HepG2 (cell line): ENCODE data around the gene TSPAN2. TPM values are rescaled to one million over a fixed set of nuclear protein-coding genes. Genes with fewer than 3 reads are reported as not detected.
A peak's percentile ranks its signal among the peaks of the same experiment; 100 is the strongest.

Source experiments
- GATAD2A ChIP-seq: IDR thresholded peaks from 2 replicates; pipeline ENCODE4 v1.6.1; 2016
- HDAC1 ChIP-seq: sonication (generic); formaldehyde crosslinking; IDR thresholded peaks from 2 replicates; pipeline ENCODE4 v1.5.1; 2020; ENCODE audit warnings: mild to moderate bottlenecking, missing genetic modification reagents
- HNRNPLL ChIP-seq: fragments of 200-400 bp; formaldehyde crosslinking; IDR thresholded peaks from 2 replicates; pipeline ENCODE4 v1.6.1; 2017; ENCODE audit warnings: mild to moderate bottlenecking, low read depth, low read length; ENCODE audit not compliant: poor library complexity, severe bottlenecking
- HOXD1 ChIP-seq: sonication (generic); formaldehyde crosslinking; IDR thresholded peaks from 2 replicates; pipeline ENCODE4 v1.5.0; 2020; ENCODE audit warnings: missing genetic modification reagents
- KLF12 ChIP-seq: sonication (generic); formaldehyde crosslinking; IDR thresholded peaks from 2 replicates; pipeline ENCODE4 v1.4.0; 2020; ENCODE audit warnings: missing genetic modification reagents, borderline replicate concordance
- MIER2 ChIP-seq: IDR thresholded peaks from 2 replicates; pipeline ENCODE4 v1.6.1; 2016; ENCODE audit warnings: missing biosample characterization, missing genetic modification reagents
- MXD4 ChIP-seq: IDR thresholded peaks from 2 replicates; pipeline ENCODE4 v1.6.1; 2016; ENCODE audit warnings: mild to moderate bottlenecking, missing biosample characterization, missing genetic modification reagents
- PAXIP1 ChIP-seq: sonication (generic); formaldehyde crosslinking; conservative IDR thresholded peaks from 2 replicates; pipeline ENCODE4 v1.4.0; 2020; ENCODE audit warnings: mild to moderate bottlenecking, missing genetic modification reagents, moderate library complexity
- RBM39 ChIP-seq: fragments of 200-400 bp; formaldehyde crosslinking; IDR thresholded peaks from one replicate; pipeline ENCODE4 v1.6.1; 2018; ENCODE audit warnings: antibody characterized with exemption, mild to moderate bottlenecking, low read depth, low read length; ENCODE audit not compliant: poor library complexity, severe bottlenecking
- SOX6 ChIP-seq, 2 experiments: fragments of 450-650 bp in 1 of 2; sonication (generic) in 1 of 2; formaldehyde crosslinking in 1 of 2; IDR thresholded peaks; 2 replicates each; pipeline versions ENCODE4 v1.4.0 to v1.6.1; 2017 to 2020; ENCODE audit warnings: antibody characterized with exemption in 1 of 2, mild to moderate bottlenecking in 1 of 2, missing genetic modification reagents in 1 of 2
- THAP9 ChIP-seq: sonication (generic); formaldehyde crosslinking; IDR thresholded peaks from 2 replicates; pipeline ENCODE4; 2020; ENCODE audit warnings: missing genetic modification reagents, mild to moderate bottlenecking, borderline replicate concordance
- ZNF556 ChIP-seq: sonication (generic); formaldehyde crosslinking; IDR thresholded peaks from 2 replicates; pipeline ENCODE4 v1.4.0; 2020; ENCODE audit warnings: mild to moderate bottlenecking, missing genetic modification reagents, borderline replicate concordance
- ZNF557 ChIP-seq: sonication (generic); formaldehyde crosslinking; IDR thresholded peaks from 2 replicates; pipeline ENCODE4 v1.4.0; 2020; ENCODE audit warnings: missing genetic modification reagents
- ZNF567 ChIP-seq: sonication (generic); formaldehyde crosslinking; IDR thresholded peaks from 2 replicates; pipeline ENCODE4 v1.8.1; 2023; ENCODE audit warnings: mild to moderate bottlenecking, missing genetic modification reagents, borderline replicate concordance
- ZNF597 ChIP-seq: sonication (generic); formaldehyde crosslinking; IDR thresholded peaks from 2 replicates; pipeline ENCODE4 v1.5.0; 2020; ENCODE audit warnings: missing genetic modification reagents
- ZNF780A ChIP-seq: sonication (generic); formaldehyde crosslinking; IDR thresholded peaks from 2 replicates; pipeline ENCODE4 v1.8.0; 2022; ENCODE audit warnings: mild to moderate bottlenecking, missing genetic modification reagents, moderate library complexity
- polyA plus RNA-seq, 8 experiments: library from polyadenylated mRNA; depleted of rRNA in 3 of 8; stranded (reverse) in 7 of 8; unstranded in 1 of 8; fragments of >200 nt; fragmentation: Illumina TruSeq in 4 of 8; extraction: Trizol in 4 of 8; gene quantifications; 2 replicates each; pipeline versions ENCODE4 v1.2.1 to v1.2.3, GENCODE V29; 2011 to 2016; ENCODE audit warnings: low read depth in 4 of 8, missing spikeins in 1 of 8, mixed read lengths in 1 of 8; ENCODE audit not compliant: insufficient read depth in 1 of 8
- total RNA-seq, 5 experiments: library from RNA; depleted of rRNA; stranded (reverse); fragments of >200 nt; fragmentation: Illumina TruSeq; extraction: Trizol; gene quantifications; 2 replicates each; pipeline ENCODE4 v1.2.3, GENCODE V29; 2016; ENCODE audit warnings: low read depth in 1 of 5
- TF ChIP-seq, protein P1 (sequence below): sonication (generic); formaldehyde crosslinking; IDR thresholded peaks from 2 replicates; pipeline ENCODE4 v1.4.0; 2020; ENCODE audit warnings: missing genetic modification reagents, borderline replicate concordance
- TF ChIP-seq, protein P2 (sequence below): sonication (generic); formaldehyde crosslinking; IDR thresholded peaks from 2 replicates; pipeline ENCODE4 v1.4.0; 2020; ENCODE audit warnings: missing genetic modification reagents

The TSPAN2 gene
- total and polyA plus RNA-seq, 2 of the 13 experiments (the other 11 are each of a cell fraction or from before 2014, with no cell fraction given) = not detected

- TF ChIP-seq PAXIP1 (CRISPR knock-in tag) = peak; percentile 93
- TF ChIP-seq THAP9 (CRISPR knock-in tag) = no peak
- TF ChIP-seq, protein P1, sequence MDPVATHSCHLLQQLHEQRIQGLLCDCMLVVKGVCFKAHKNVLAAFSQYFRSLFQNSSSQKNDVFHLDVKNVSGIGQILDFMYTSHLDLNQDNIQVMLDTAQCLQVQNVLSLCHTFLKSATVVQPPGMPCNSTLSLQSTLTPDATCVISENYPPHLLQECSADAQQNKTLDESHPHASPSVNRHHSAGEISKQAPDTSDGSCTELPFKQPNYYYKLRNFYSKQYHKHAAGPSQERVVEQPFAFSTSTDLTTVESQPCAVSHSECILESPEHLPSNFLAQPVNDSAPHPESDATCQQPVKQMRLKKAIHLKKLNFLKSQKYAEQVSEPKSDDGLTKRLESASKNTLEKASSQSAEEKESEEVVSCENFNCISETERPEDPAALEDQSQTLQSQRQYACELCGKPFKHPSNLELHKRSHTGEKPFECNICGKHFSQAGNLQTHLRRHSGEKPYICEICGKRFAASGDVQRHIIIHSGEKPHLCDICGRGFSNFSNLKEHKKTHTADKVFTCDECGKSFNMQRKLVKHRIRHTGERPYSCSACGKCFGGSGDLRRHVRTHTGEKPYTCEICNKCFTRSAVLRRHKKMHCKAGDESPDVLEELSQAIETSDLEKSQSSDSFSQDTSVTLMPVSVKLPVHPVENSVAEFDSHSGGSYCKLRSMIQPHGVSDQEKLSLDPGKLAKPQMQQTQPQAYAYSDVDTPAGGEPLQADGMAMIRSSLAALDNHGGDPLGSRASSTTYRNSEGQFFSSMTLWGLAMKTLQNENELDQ = no peak
- TF ChIP-seq HDAC1 (CRISPR knock-in tag) = no peak
- TF ChIP-seq KLF12 (CRISPR knock-in tag) = no peak
- no peak for TF ChIP-seq SOX6 (IDR thresholded peaks at IDR 0.05)
- peak; percentile 66; the same call in 1 of the 2 replicates for TF ChIP-seq SOX6 (CRISPR knock-in tag; IDR thresholded peaks at IDR 0.05)
- TF ChIP-seq ZNF567 = no peak
- TF ChIP-seq ZNF597 (CRISPR knock-in tag) = no peak
- TF ChIP-seq RBM39 = no peak
- no peak for TF ChIP-seq HOXD1 (CRISPR knock-in tag)
- peak; percentile 55; the same call in 1 of the 2 replicates for TF ChIP-seq GATAD2A
- no peak for TF ChIP-seq ZNF780A (CRISPR knock-in tag)
- no peak for TF ChIP-seq HNRNPLL
- TF ChIP-seq MXD4 (CRISPR knock-in tag) = no peak
- TF ChIP-seq ZNF556 (CRISPR knock-in tag) = no peak
- TF ChIP-seq, protein P2, sequence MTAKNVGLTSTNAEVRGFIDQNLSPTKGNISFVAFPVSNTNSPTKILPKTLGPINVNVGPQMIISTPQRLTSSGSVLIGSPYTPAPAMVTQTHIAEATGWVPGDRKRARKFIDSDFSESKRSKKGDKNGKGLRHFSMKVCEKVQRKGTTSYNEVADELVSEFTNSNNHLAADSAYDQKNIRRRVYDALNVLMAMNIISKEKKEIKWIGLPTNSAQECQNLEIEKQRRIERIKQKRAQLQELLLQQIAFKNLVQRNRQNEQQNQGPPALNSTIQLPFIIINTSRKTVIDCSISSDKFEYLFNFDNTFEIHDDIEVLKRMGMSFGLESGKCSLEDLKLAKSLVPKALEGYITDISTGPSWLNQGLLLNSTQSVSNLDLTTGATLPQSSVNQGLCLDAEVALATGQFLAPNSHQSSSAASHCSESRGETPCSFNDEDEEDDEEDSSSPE (CRISPR knock-in tag) = no peak
- TF ChIP-seq ZNF557 (CRISPR knock-in tag) = no peak
- TF ChIP-seq MIER2 = no peak
These were observed 52.3 kb downstream of the TSPAN2 start (continued) for GRCh38 chr1:115036814-115037507.
